ENCODE data around the gene PEF1. TPM values are rescaled to one million over a fixed set of nuclear protein-coding genes. Genes with fewer than 3 reads are reported as not detected.

PEF1 gene
- total and polyA plus RNA-seq, 2 of the 8 experiments (the other 6 are each of a cell fraction or from before 2014, with no cell fraction given): 35.2 to 69.2 TPM

DNA sequence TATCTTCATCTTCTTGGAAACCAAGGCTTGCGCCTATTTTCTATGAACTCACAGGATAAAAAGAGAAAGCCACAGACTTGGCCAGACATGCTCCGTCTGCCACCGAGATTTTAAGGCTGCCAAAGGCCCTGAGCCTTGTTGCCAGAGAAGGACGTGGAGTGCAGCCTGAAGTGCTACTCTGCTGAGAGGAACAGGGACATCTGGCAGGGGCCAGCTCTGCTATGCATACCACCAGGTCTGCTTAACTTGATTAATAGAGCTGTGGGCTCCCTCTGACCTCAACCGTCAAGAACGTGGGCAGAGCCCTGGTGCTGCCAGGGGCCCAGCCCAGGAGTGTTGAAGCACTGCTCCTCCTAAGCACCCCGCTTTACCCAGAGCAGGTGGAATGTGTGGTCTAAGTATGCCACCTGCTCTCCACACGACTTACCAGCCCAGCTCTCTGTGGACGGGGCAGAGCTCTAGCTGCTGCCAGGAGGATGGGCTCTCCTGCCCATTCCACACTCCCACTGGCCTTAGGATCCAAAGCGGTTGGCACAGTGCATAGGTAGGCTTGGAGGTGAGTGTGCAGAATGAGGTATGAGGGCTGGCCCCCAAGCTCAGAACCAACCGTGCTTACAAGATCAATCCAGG, 16.6 kb downstream of the PEF1 start (continued):
- TF ChIP-seq, protein P1, sequence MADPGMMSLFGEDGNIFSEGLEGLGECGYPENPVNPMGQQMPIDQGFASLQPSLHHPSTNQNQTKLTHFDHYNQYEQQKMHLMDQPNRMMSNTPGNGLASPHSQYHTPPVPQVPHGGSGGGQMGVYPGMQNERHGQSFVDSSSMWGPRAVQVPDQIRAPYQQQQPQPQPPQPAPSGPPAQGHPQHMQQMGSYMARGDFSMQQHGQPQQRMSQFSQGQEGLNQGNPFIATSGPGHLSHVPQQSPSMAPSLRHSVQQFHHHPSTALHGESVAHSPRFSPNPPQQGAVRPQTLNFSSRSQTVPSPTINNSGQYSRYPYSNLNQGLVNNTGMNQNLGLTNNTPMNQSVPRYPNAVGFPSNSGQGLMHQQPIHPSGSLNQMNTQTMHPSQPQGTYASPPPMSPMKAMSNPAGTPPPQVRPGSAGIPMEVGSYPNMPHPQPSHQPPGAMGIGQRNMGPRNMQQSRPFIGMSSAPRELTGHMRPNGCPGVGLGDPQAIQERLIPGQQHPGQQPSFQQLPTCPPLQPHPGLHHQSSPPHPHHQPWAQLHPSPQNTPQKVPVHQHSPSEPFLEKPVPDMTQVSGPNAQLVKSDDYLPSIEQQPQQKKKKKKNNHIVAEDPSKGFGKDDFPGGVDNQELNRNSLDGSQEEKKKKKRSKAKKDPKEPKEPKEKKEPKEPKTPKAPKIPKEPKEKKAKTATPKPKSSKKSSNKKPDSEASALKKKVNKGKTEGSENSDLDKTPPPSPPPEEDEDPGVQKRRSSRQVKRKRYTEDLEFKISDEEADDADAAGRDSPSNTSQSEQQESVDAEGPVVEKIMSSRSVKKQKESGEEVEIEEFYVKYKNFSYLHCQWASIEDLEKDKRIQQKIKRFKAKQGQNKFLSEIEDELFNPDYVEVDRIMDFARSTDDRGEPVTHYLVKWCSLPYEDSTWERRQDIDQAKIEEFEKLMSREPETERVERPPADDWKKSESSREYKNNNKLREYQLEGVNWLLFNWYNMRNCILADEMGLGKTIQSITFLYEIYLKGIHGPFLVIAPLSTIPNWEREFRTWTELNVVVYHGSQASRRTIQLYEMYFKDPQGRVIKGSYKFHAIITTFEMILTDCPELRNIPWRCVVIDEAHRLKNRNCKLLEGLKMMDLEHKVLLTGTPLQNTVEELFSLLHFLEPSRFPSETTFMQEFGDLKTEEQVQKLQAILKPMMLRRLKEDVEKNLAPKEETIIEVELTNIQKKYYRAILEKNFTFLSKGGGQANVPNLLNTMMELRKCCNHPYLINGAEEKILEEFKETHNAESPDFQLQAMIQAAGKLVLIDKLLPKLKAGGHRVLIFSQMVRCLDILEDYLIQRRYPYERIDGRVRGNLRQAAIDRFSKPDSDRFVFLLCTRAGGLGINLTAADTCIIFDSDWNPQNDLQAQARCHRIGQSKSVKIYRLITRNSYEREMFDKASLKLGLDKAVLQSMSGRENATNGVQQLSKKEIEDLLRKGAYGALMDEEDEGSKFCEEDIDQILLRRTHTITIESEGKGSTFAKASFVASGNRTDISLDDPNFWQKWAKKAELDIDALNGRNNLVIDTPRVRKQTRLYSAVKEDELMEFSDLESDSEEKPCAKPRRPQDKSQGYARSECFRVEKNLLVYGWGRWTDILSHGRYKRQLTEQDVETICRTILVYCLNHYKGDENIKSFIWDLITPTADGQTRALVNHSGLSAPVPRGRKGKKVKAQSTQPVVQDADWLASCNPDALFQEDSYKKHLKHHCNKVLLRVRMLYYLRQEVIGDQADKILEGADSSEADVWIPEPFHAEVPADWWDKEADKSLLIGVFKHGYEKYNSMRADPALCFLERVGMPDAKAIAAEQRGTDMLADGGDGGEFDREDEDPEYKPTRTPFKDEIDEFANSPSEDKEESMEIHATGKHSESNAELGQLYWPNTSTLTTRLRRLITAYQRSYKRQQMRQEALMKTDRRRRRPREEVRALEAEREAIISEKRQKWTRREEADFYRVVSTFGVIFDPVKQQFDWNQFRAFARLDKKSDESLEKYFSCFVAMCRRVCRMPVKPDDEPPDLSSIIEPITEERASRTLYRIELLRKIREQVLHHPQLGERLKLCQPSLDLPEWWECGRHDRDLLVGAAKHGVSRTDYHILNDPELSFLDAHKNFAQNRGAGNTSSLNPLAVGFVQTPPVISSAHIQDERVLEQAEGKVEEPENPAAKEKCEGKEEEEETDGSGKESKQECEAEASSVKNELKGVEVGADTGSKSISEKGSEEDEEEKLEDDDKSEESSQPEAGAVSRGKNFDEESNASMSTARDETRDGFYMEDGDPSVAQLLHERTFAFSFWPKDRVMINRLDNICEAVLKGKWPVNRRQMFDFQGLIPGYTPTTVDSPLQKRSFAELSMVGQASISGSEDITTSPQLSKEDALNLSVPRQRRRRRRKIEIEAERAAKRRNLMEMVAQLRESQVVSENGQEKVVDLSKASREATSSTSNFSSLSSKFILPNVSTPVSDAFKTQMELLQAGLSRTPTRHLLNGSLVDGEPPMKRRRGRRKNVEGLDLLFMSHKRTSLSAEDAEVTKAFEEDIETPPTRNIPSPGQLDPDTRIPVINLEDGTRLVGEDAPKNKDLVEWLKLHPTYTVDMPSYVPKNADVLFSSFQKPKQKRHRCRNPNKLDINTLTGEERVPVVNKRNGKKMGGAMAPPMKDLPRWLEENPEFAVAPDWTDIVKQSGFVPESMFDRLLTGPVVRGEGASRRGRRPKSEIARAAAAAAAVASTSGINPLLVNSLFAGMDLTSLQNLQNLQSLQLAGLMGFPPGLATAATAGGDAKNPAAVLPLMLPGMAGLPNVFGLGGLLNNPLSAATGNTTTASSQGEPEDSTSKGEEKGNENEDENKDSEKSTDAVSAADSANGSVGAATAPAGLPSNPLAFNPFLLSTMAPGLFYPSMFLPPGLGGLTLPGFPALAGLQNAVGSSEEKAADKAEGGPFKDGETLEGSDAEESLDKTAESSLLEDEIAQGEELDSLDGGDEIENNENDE (IDR thresholded peaks at IDR 0.05; ENCODE audit: insufficient replicate concordance, low read length): no peak
- no peak for TF ChIP-seq CTBP2 (IDR thresholded peaks at IDR 0.05; ENCODE audit: borderline replicate concordance, insufficient read depth, insufficient read length, low read length)
